Epithelial cell of proximal tubule (primary cell): Measurements from ENCODE around the gene SRRM5. TPM values are rescaled to one million over a fixed set of nuclear protein-coding genes. Genes with fewer than 3 reads are reported as not detected.
A peak's percentile ranks its signal among the peaks of the same experiment; 100 is the strongest.
"Not testable (repeated sequence)": the region's sequence is repeated elsewhere in the genome, so short reads cannot be mapped to it uniquely, and the experiment has no call there.

Source experiments
- DNase-seq: peaks from one replicate; pipeline ENCODE4 v3.0.0-alpha.2; 2011; ENCODE audit warnings: low read depth
- H3K4me3 ChIP-seq: 2 replicates; pipeline ENCODE4 v1.5.1; 2011; ENCODE audit warnings: low read depth, mild to moderate bottlenecking, low read length
- CTCF ChIP-seq: conservative IDR thresholded peaks from 2 replicates; pipeline ENCODE4 v1.5.1; 2012; ENCODE audit warnings: low read depth, mild to moderate bottlenecking, low read length
- total RNA-seq: library from RNA; depleted of rRNA; stranded (reverse); fragments of >200 nt; gene quantifications from 2 replicates; pipeline ENCODE4 v1.2.3, GENCODE V29; 2015

The SRRM5 gene
- total RNA-seq, 1 donor from 2014 or later, result 0.12 TPM

GRCh38 chr19:43634506-43634871, 22.6 kb downstream of the SRRM5 start:
- peak overlapping the region; percentile 43 for H3K4me3 ChIP-seq
- no peak for TF ChIP-seq CTCF
- DNase-seq, result no peak

GRCh38 chr19:43634872-43635560, 23.1 kb downstream of the SRRM5 start:
- TF ChIP-seq CTCF, result no peak
- peak overlapping the region; percentile 43 for H3K4me3 ChIP-seq
- DNase-seq, result no peak

DNA sequence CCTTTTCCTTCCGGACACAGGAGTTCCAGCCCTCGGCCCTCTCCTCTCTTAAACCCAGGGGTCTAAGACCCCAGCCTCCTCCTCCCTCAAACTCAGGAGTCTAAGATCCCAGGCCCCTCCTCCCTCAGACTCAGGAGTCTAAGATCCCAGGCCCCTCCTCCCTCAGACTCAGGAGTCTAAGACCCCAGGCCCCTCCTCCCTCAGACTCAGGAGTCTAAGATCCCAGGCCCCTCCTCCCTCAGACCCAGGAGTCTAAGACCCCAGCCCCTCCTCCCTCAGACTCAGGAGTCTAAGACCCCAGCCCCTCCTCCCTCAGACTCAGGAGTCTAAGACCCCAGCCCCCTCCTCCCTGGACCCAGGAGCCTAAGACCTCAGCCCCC, 23.7 kb downstream of the SRRM5 start:
- DNase-seq, result not testable (repeated sequence)
- peak overlapping the region; percentile 43 for H3K4me3 ChIP-seq

DNA sequence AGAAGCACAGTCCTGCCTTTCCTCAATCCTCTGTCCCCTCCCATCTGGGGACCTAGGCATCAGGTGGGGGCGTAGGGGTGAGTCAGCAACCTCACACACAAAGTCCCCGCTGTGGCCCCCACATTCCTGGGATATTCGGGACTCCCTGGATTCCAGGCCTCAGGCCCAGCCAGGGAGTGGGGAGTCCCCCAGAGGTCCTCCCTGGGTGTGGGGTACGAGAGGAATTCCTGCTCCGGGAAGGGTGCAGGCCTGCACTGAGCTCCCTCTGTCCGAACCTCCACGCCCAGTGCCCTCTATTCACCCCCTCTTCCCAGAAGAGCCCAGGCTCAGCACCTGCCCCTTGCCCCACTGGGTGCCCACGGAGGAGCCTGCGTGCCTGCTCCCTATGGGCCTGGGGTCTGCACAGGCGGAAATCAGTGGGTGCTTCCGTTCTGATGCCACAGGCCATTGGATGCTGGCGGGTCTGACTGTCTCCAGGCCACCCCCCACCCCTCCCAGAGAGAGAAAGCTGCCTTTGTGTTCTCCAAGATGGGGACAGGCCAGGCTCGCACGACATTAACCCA, 24.3 kb downstream of the SRRM5 start:
- H3K4me3 ChIP-seq, result no peak overlapping the region
- DNase-seq, result no peak
- no peak for TF ChIP-seq CTCF

DNA sequence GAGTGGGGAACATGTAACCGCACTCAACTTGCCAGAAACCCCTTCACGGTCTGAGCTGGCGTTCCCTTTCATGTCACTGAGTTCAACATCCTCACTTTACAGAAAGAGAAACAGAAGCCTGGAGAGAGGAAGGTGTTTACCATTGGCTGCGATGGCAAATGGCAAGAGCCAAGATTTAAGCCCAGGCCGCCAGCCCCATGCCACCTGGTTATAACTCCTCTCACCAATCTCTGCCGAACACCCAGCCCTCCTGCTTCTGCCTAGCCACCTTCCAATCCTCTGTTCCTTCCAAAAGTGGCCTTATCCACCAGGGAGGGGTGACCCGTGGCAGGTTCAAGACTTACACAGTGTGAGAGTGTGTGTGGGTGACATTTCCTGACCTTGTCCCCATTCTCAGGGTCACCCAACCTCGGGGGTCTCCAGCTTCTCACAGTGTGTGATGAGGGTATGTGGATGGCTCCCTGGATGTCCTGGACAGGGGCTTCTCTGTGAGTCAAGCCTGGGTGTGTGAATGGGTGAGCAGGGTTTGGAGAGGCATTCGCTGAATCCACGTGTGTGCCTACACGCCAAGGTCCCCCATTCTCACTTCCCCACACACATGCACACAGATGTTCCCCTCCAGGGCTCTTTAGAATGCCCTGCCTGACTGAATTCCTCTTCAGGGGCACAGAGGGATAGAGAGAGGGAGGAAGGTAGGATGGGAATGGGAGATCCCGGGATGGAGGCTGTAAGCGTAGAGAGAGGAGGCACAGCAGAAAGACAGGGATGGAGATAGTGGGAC, 26.5 kb downstream of the SRRM5 start:
- DNase-seq, result no peak
- H3K4me3 ChIP-seq, result peak overlapping the region; percentile 56
- no peak for TF ChIP-seq CTCF

DNA sequence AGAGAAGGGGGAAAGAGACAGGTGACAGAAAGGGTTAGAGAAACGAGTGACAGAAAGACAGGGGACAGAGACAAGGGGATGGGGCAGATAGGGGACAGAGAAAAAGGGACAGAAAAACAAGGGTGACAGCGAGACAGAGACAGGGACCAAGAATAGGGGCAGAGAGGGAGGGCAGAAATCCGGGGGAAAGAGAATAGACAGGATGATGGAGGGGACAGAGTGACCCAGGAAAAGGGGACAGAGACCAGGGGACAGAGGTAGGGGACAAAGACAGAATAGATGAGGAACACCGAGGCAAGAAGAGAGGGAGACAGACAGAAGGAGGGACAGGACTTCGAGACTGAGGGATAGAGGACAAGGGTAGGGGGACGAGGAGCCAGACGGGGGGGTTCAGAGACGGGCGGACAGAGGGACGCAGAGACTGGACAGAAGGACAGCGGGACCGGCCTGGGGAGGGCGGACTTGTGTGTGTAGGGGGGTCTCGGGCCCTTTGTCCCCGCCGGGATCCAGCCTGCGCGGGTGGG, 27.2 kb downstream of the SRRM5 start:
- DNase-seq, result no peak
- peak overlapping the region; percentile 56 for H3K4me3 ChIP-seq
- no peak for TF ChIP-seq CTCF
